HepG2 (cell line): ENCODE results near the gene MAIP1. TPM values are rescaled to one million over a fixed set of nuclear protein-coding genes. Genes with fewer than 3 reads are reported as not detected.

Experiments
- DDIT3 ChIP-seq: sonication (generic); formaldehyde crosslinking; IDR thresholded peaks from 2 replicates; pipeline ENCODE4 v1.4.0; 2020; ENCODE audit warnings: mild to moderate bottlenecking, missing genetic modification reagents
- DR1 ChIP-seq: sonication (generic); formaldehyde crosslinking; IDR thresholded peaks from 2 replicates; pipeline ENCODE4 v1.8.0; 2021; ENCODE audit warnings: mild to moderate bottlenecking, missing genetic modification reagents, inconsistent platforms
- HNF4G ChIP-seq, 2 experiments: sonication (generic) in 1 of 2; formaldehyde crosslinking in 1 of 2; IDR thresholded peaks; 2 replicates each; pipeline versions ENCODE4 v1.4.0 to v1.6.1; 2011 to 2020; ENCODE audit warnings: borderline replicate concordance in 2 of 2, low read depth in 2 of 2, mild to moderate bottlenecking in 2 of 2, low read length in 1 of 2, missing genetic modification reagents in 1 of 2, moderate library complexity in 1 of 2
- MAZ ChIP-seq, 2 experiments: sonication (generic) in 1 of 2; formaldehyde crosslinking in 1 of 2; IDR thresholded peaks; 2 replicates each; pipeline versions ENCODE4 v1.5.0 to v1.6.1; 2012 to 2020; ENCODE audit warnings: low read depth in 2 of 2, mild to moderate bottlenecking in 2 of 2, borderline replicate concordance in 1 of 2, improper control_type of control experiment in 1 of 2, low read length in 1 of 2, missing genetic modification reagents in 1 of 2, moderate library complexity in 1 of 2
- MTA1 ChIP-seq: sonication (generic); formaldehyde crosslinking; IDR thresholded peaks from 2 replicates; pipeline ENCODE4 v1.4.0; 2020; ENCODE audit warnings: missing genetic modification reagents, mild to moderate bottlenecking, borderline replicate concordance
- NKX3-1 ChIP-seq: sonication (generic); formaldehyde crosslinking; IDR thresholded peaks from 2 replicates; pipeline ENCODE4 v1.5.0; 2020; ENCODE audit warnings: missing genetic modification reagents
- NRL ChIP-seq: sonication (generic); formaldehyde crosslinking; IDR thresholded peaks from 2 replicates; pipeline ENCODE4 v1.5.0; 2020; ENCODE audit warnings: missing genetic modification reagents, mild to moderate bottlenecking, moderate library complexity, borderline replicate concordance
- POLR2AphosphoS2 ChIP-seq: IDR thresholded peaks from 2 replicates; pipeline ENCODE4 v1.6.1; 2011; ENCODE audit warnings: low read depth, low read length, improper control_type of control experiment
- SIX1 ChIP-seq: sonication (generic); formaldehyde crosslinking; IDR thresholded peaks from 2 replicates; pipeline ENCODE4 v1.4.0; 2020; ENCODE audit warnings: missing genetic modification reagents, borderline replicate concordance
- SOX13 ChIP-seq, 3 experiments: fragments of 450-650 bp in 1 of 3; sonication (generic) in 1 of 3; formaldehyde crosslinking in 1 of 3; IDR thresholded peaks in 2 of 3; conservative IDR thresholded peaks in 1 of 3; 2 replicates each; pipeline versions ENCODE4 v1.5.0 to v1.6.1; 2016 to 2020; ENCODE audit warnings: antibody characterized with exemption in 1 of 3, mild to moderate bottlenecking in 1 of 3, missing compliant biosample characterization in 1 of 3, missing genetic modification reagents in 1 of 3, moderate library complexity in 1 of 3
- STAT5B ChIP-seq: sonication (generic); formaldehyde crosslinking; IDR thresholded peaks from 2 replicates; pipeline ENCODE4 v1.4.0; 2020; ENCODE audit warnings: missing genetic modification reagents
- TFDP1 ChIP-seq: IDR thresholded peaks from 2 replicates; pipeline ENCODE4 v1.6.1; 2016; ENCODE audit warnings: missing compliant biosample characterization, missing genetic modification reagents, borderline replicate concordance
- ZFY ChIP-seq: sonication (generic); formaldehyde crosslinking; IDR thresholded peaks from 2 replicates; pipeline ENCODE4 v1.4.0; 2020; ENCODE audit warnings: missing genetic modification reagents
- ZMYM4 ChIP-seq: sonication (generic); formaldehyde crosslinking; IDR thresholded peaks from 2 replicates; pipeline ENCODE4 v1.8.1; 2023; ENCODE audit warnings: mild to moderate bottlenecking, missing genetic modification reagents
- ZNF143 ChIP-seq: sonication (generic); formaldehyde crosslinking; IDR thresholded peaks from 2 replicates; pipeline ENCODE4 v1.4.0; 2020; ENCODE audit warnings: missing genetic modification reagents
- ZNF275 ChIP-seq: sonication (generic); formaldehyde crosslinking; IDR thresholded peaks from 2 replicates; pipeline ENCODE4 v1.8.0; 2022; ENCODE audit warnings: missing genetic modification reagents, mild to moderate bottlenecking, inconsistent platforms, borderline replicate concordance
- ZNF354B ChIP-seq: sonication (generic); formaldehyde crosslinking; IDR thresholded peaks from 2 replicates; pipeline ENCODE4 v1.8.0; 2022; ENCODE audit warnings: mild to moderate bottlenecking, missing genetic modification reagents
- ZNF460 ChIP-seq: sonication (generic); formaldehyde crosslinking; IDR thresholded peaks from 2 replicates; pipeline ENCODE4 v1.5.1; 2020; ENCODE audit warnings: missing genetic modification reagents, mild to moderate bottlenecking, borderline replicate concordance
- ZNF549 ChIP-seq: sonication (generic); formaldehyde crosslinking; IDR thresholded peaks from 2 replicates; pipeline ENCODE4 v1.5.0; 2020; ENCODE audit warnings: missing genetic modification reagents
- ZNF550 ChIP-seq: sonication (generic); formaldehyde crosslinking; IDR thresholded peaks from 2 replicates; pipeline ENCODE4 v1.4.0; 2020; ENCODE audit warnings: mild to moderate bottlenecking, missing genetic modification reagents, borderline replicate concordance
- ZNF576 ChIP-seq: sonication (generic); formaldehyde crosslinking; IDR thresholded peaks from 2 replicates; pipeline ENCODE4 v1.4.0; 2020; ENCODE audit warnings: mild to moderate bottlenecking, missing genetic modification reagents
- ZNF615 ChIP-seq: sonication (generic); formaldehyde crosslinking; IDR thresholded peaks from 2 replicates; pipeline ENCODE4 v1.5.0; 2020; ENCODE audit warnings: mild to moderate bottlenecking, missing genetic modification reagents, borderline replicate concordance
- ZNF788 ChIP-seq: sonication (generic); formaldehyde crosslinking; IDR thresholded peaks from 2 replicates; pipeline ENCODE4 v1.5.0; 2020; ENCODE audit warnings: mild to moderate bottlenecking, missing genetic modification reagents, borderline replicate concordance
- ZNF790 ChIP-seq: sonication (generic); formaldehyde crosslinking; IDR thresholded peaks from 2 replicates; pipeline ENCODE4 v1.8.0; 2022; ENCODE audit warnings: missing genetic modification reagents, mild to moderate bottlenecking, borderline replicate concordance
- ZNF841 ChIP-seq: sonication (generic); formaldehyde crosslinking; IDR thresholded peaks from 2 replicates; pipeline ENCODE4 v1.8.1; 2023; ENCODE audit warnings: missing genetic modification reagents, borderline replicate concordance
- polyA plus RNA-seq, 8 experiments: library from polyadenylated mRNA; depleted of rRNA in 3 of 8; stranded (reverse) in 7 of 8; unstranded in 1 of 8; fragments of >200 nt; fragmentation: Illumina TruSeq in 4 of 8; extraction: Trizol in 4 of 8; gene quantifications; 2 replicates each; pipeline versions ENCODE4 v1.2.1 to v1.2.3, GENCODE V29; 2011 to 2016; ENCODE audit warnings: low read depth in 4 of 8, missing spikeins in 1 of 8, mixed read lengths in 1 of 8; ENCODE audit not compliant: insufficient read depth in 1 of 8
- total RNA-seq, 5 experiments: library from RNA; depleted of rRNA; stranded (reverse); fragments of >200 nt; fragmentation: Illumina TruSeq; extraction: Trizol; gene quantifications; 2 replicates each; pipeline ENCODE4 v1.2.3, GENCODE V29; 2016; ENCODE audit warnings: low read depth in 1 of 5

MAIP1 gene
- total and polyA plus RNA-seq, 2 of the 13 experiments (the other 11 are each of a cell fraction or from before 2014, with no cell fraction given): 22.3 to 72.9 TPM

GRCh38 chr2:199955339-199956061, at the start of gene MAIP1, which contains the start of gene TYW5 (continued):
- 0 out of 2 replicates have a peak, but pooled peaks have one; percentile 59 for TF ChIP-seq ZNF354B (CRISPR knock-in tag)
- peak; percentile 98 for TF ChIP-seq ZFY (CRISPR knock-in tag)
- TF ChIP-seq ZNF275 (CRISPR knock-in tag): no peak; the same call in 1 of the 2 replicates
- peak; percentile 68; the same call in 1 of the 2 replicates for TF ChIP-seq MTA1
- TF ChIP-seq DDIT3 (CRISPR knock-in tag): no peak
- peak; percentile 96; the same call in 1 of the 2 replicates for TF ChIP-seq ZNF788 (CRISPR knock-in tag)
- peak; percentile 72; the same call in 1 of the 2 replicates for TF ChIP-seq ZNF460 (CRISPR knock-in tag)
- TF ChIP-seq TFDP1 (CRISPR knock-in tag): no peak
- no peak; the same call in 1 of the 2 replicates for TF ChIP-seq SIX1
- peak; percentile 77; the same call in 1 of the 2 replicates for TF ChIP-seq NKX3-1 (CRISPR knock-in tag)
- no peak for TF ChIP-seq ZNF549 (CRISPR knock-in tag)
- peak; percentile 95; the same call in 1 of the 2 replicates for TF ChIP-seq NRL
- peak; percentile 55; the same call in 1 of the 2 replicates for TF ChIP-seq STAT5B (CRISPR knock-in tag)
- no peak for TF ChIP-seq POLR2AphosphoS2
- TF ChIP-seq ZNF550 (CRISPR knock-in tag): peak; percentile 82
- peak; percentile 36; the same call in 1 of the 2 replicates for TF ChIP-seq MAZ (IDR thresholded peaks at IDR 0.05; ENCODE audit: borderline replicate concordance, low read depth, low read length)
- peak; percentile 88 for TF ChIP-seq MAZ (CRISPR knock-in tag; IDR thresholded peaks at IDR 0.05; ENCODE audit: low read depth)
- no peak for TF ChIP-seq ZNF576 (CRISPR knock-in tag)
- peak; percentile 90; the same call in 1 of the 2 replicates for TF ChIP-seq ZNF790 (CRISPR knock-in tag)
- TF ChIP-seq ZNF143 (CRISPR knock-in tag): peak; percentile 60; the same call in 1 of the 2 replicates
- 0 out of 2 replicates have a peak, but pooled peaks have one; percentile 3 for TF ChIP-seq SOX13 (IDR thresholded peaks at IDR 0.05)
- peak in 1 of 2 experiments; percentile 44; a peak in 2 of 4 replicates for TF ChIP-seq SOX13 (CRISPR knock-in tag; conservative IDR thresholded peaks at IDR 0.05 in 1 of 2, IDR thresholded peaks at IDR 0.05 in 1 of 2)
- TF ChIP-seq ZNF841 (CRISPR knock-in tag): no peak
- peak; percentile 64 for TF ChIP-seq DR1 (CRISPR knock-in tag)
- peak; percentile 66 for TF ChIP-seq HNF4G (IDR thresholded peaks at IDR 0.05; ENCODE audit: borderline replicate concordance, low read depth, low read length)
- no peak for TF ChIP-seq HNF4G (CRISPR knock-in tag; IDR thresholded peaks at IDR 0.05; ENCODE audit: borderline replicate concordance, low read depth)
- peak; percentile 96 for TF ChIP-seq ZMYM4
- TF ChIP-seq ZNF615 (CRISPR knock-in tag): peak; percentile 97
